GM12878 (cell line): ENCODE results near the gene RSRC1. TPM values are rescaled to one million over a fixed set of nuclear protein-coding genes. Genes with fewer than 3 reads are reported as not detected.

Experiments
- ATAC-seq: fragments of 200-7000 bp; cut with Tn5 transposase; 3 replicates; pipeline ENCODE4 v1.9.1; 2020; ENCODE audit warnings: mild to moderate bottlenecking, moderate library complexity
- BruUV-seq: library from RNA; stranded (reverse); fragments of 400-500 nt; replicated peaks from 2 replicates; lab custom pipeline; 2021; lab: Mats Ljungman, UMichigan
- CTCF ChIA-PET: fragments of 300-600 bp; sonication (Branson Sonifier 250); formaldehyde crosslinking; extraction: SDS; loops from one replicate; lab custom pipeline; 2021; ENCODE audit warnings: inconsistent platforms; lab: Yijun Ruan, JAX
- POLR2A ChIA-PET: fragments of 350-600 bp; formaldehyde crosslinking; extraction: SDS; loops from one replicate; lab custom pipeline; 2021; ENCODE audit warnings: inconsistent platforms; lab: Charles Lee
- RAD21 ChIA-PET: fragments of 300-600 bp; sonication (Branson Sonifier 250); formaldehyde crosslinking; loops from one replicate; lab custom pipeline; 2023; ENCODE audit warnings: antibody characterized with exemption; ENCODE audit not compliant: unreplicated experiment; lab: Charles Lee
- SMC1A ChIA-PET: fragments of 300-600 bp; sonication (Branson Sonifier 250); formaldehyde crosslinking; loops from one replicate; lab custom pipeline; 2023; ENCODE audit not compliant: unreplicated experiment, uncharacterized antibody; lab: Charles Lee
- DNase-seq: peaks from one replicate; pipeline ENCODE4 v3.0.0-alpha.2; 2011; ENCODE audit warnings: low read depth, low spot score
- FAIRE-seq: peaks from 3 replicates; lab custom pipeline; 2011; peaks lifted over from hg19 to GRCh38; lab: Jason Lieb, UNC
- H2AFZ ChIP-seq: 2 replicates; pipeline ENCODE4 v1.6.0; 2011; ENCODE audit warnings: low read depth, low read length, control low read depth; ENCODE audit not compliant: control insufficient read depth
- H3K27ac ChIP-seq: 2 replicates; pipeline ENCODE4 v1.5.1; 2011; ENCODE audit warnings: control low read depth; ENCODE audit not compliant: control insufficient read depth, insufficient read depth
- H3K27me3 ChIP-seq, 2 experiments: replicated peaks in 1 of 2; 2 replicates each; pipeline versions ENCODE4 v1.6.0 to v1.6.1; 2011; ENCODE audit warnings: low read length in 1 of 2; ENCODE audit not compliant: control insufficient read depth in 2 of 2, insufficient read depth in 2 of 2
- H3K36me3 ChIP-seq, 2 experiments: 2 replicates each; pipeline ENCODE4 v1.5.1; 2011; ENCODE audit warnings: low read length in 1 of 2; ENCODE audit not compliant: control insufficient read depth in 2 of 2, insufficient read depth in 2 of 2
- H3K4me1 ChIP-seq: 2 replicates; pipeline ENCODE4 v1.6.1; 2011; ENCODE audit warnings: mild to moderate bottlenecking, low read length, moderate library complexity, mixed read lengths; ENCODE audit not compliant: control insufficient read depth, insufficient read depth
- H3K4me2 ChIP-seq: 2 replicates; pipeline ENCODE4 v1.6.0; 2011; ENCODE audit warnings: control low read depth; ENCODE audit not compliant: control insufficient read depth, insufficient read depth
- H3K4me3 ChIP-seq: fragments of 200-600 bp; sonication (generic); 2 replicates; pipeline ENCODE4 v1.5.1; 2016
- H3K79me2 ChIP-seq: 2 replicates; pipeline ENCODE4 v1.6.0; 2011; ENCODE audit warnings: low read length; ENCODE audit not compliant: control insufficient read depth, insufficient read depth
- H3K9ac ChIP-seq: 2 replicates; pipeline ENCODE4 v1.8.0; 2011; ENCODE audit warnings: low read length, control low read depth, mixed read lengths; ENCODE audit not compliant: control insufficient read depth, insufficient read depth
- H3K9me3 ChIP-seq: replicated peaks from 3 replicates; pipeline ENCODE4 v1.5.1; 2011; ENCODE audit warnings: mild to moderate bottlenecking, low read length; ENCODE audit not compliant: control insufficient read depth, insufficient read depth
- H4K20me1 ChIP-seq: 2 replicates; pipeline ENCODE4 v1.6.0; 2011; ENCODE audit not compliant: control insufficient read depth, insufficient read depth
- ETV6 ChIP-seq, 2 experiments: fragments of 450-650 bp in 1 of 2; IDR thresholded peaks in 1 of 2; conservative IDR thresholded peaks in 1 of 2; 2 replicates each; pipeline ENCODE4 v1.6.1; 2014; ENCODE audit warnings: antibody characterized with exemption in 1 of 2, borderline replicate concordance in 1 of 2, low read depth in 1 of 2, mild to moderate bottlenecking in 1 of 2, moderate library complexity in 1 of 2
- MAX ChIP-seq: IDR thresholded peaks from 2 replicates; pipeline ENCODE4 v1.6.1; 2012; ENCODE audit warnings: low read depth, low read length, improper control_type of control experiment
- RCOR1 ChIP-seq: conservative IDR thresholded peaks from 2 replicates; pipeline ENCODE4 v1.6.1; 2012; ENCODE audit warnings: low read depth, low read length, improper control_type of control experiment
- SIX5 ChIP-seq: IDR thresholded peaks from 2 replicates; pipeline ENCODE4 v1.6.1; 2011; ENCODE audit warnings: mild to moderate bottlenecking, low read depth, low read length, moderate library complexity; ENCODE audit not compliant: severe bottlenecking
- ZNF384 ChIP-seq: IDR thresholded peaks from 2 replicates; pipeline ENCODE4 v1.6.1; 2012; ENCODE audit warnings: low read depth, mild to moderate bottlenecking, low read length, improper control_type of control experiment, borderline replicate concordance
- WGBS: methylation state at CpG from one replicate; pipeline ENCODE4 v1.1.6; 2016; ENCODE audit warnings: low lambda C conversion rate; ENCODE audit not compliant: insufficient replicate concordance, insufficient coverage; ENCODE audit errors: missing lambda C conversion rate; 5-methylcytosine and 5-hydroxymethylcytosine counted together
- in situ Hi-C: fragments of 300-500 bp; cut with MboI; formaldehyde crosslinking; loops from 9 replicates; pipeline ENCODE4 v1.14.3; 2018; ENCODE audit warnings: mixed read lengths
- intact Hi-C: fragments of 100-400 bp; cut with micrococcal nuclease; formaldehyde crosslinking; loops from one replicate; pipeline ENCODE4 v1.14.2; 2022; ENCODE audit not compliant: unreplicated experiment
- polyA plus RNA-seq, 11 experiments: library from polyadenylated mRNA; depleted of rRNA in 4 of 11; unstranded in 6 of 11; stranded (reverse) in 5 of 11; fragments of >200 nt; fragmentation: Nextera tagmentation in 4 of 11; fragmentation: Illumina TruSeq in 1 of 11; extraction: Ambion mirVana in 4 of 11; extraction: Trizol in 1 of 11; gene quantifications; 1 replicate in 1 of 11; 2 replicates in 10 of 11; pipeline versions ENCODE4 v1.2.1 to v1.2.3, GENCODE V29; 2011 to 2016; ENCODE audit warnings: inconsistent platforms in 2 of 11, missing spikeins in 2 of 11, low read depth in 1 of 11
- total RNA-seq, 4 experiments: library from RNA; depleted of rRNA in 3 of 4; stranded (reverse); fragments of >200 nt in 3 of 4; fragmentation: Illumina TruSeq in 1 of 4; extraction: Trizol in 1 of 4; gene quantifications; 2 replicates each; pipeline versions ENCODE4 v1.2.1 to v1.2.3, GENCODE V29; 2013 to 2021

The RSRC1 gene
- total and polyA plus RNA-seq, 10 of the 15 experiments (the other 5 are each of a cell fraction or from before 2014, with no cell fraction given), result 16.4 to 85.9 (median 42.0) TPM

- POLR2A ChIA-PET, result interaction anchor here (0.7 kb wide), 1 partner anchor 9 kb away, joined by 3 read pairs; no protein-coding TSS in a partner anchor
- H3K79me2 ChIP-seq, result no peaks in the 10 kb centered on the region
- H3K4me2 ChIP-seq, result no peak overlapping the region
- no peak for TF ChIP-seq SIX5
- CTCF ChIA-PET, result interaction anchor here (1.1 to 1.3 kb wide), 2 partner anchors 9 to 29 kb away, joined by 3 to 4 read pairs; no protein-coding TSS in a partner anchor
- in situ Hi-C loops, result no loop called here
- no peak for DNase-seq
- H2AFZ ChIP-seq, result no peak overlapping the region
- H3K4me3 ChIP-seq, result no peak overlapping the region
- H3K27me3 ChIP-seq, result no peaks in the 10 kb centered on the region; a peak in 1 of 4 replicates
- SMC1A ChIA-PET, result no interaction called here
- intact Hi-C loops, result no loop called here
- no peaks in the 10 kb centered on the region for H4K20me1 ChIP-seq
- H3K36me3 ChIP-seq, result no peaks in the 10 kb centered on the region
- 100% methylated on average over 1 of the region's 1 CpG for WGBS
- H3K9me3 ChIP-seq, result no peaks in the 10 kb centered on the region; the same call in 2 of the 3 replicates
- ATAC-seq, result no peak
- no peaks in the 10 kb centered on the region for H3K4me1 ChIP-seq
- FAIRE-seq, result no peak
- no peak overlapping the region for H3K9ac ChIP-seq
- BruUV-seq, result no TSS peak
- RAD21 ChIA-PET, result no interaction called here
- H3K27ac ChIP-seq, result no peak overlapping the region
Measured at GRCh38 chr3:158560979-158561378, 451.1 kb downstream of the RSRC1 start.

GRCh38 chr3:158562674-158563073 lies 452.8 kb downstream of the RSRC1 start:
- no peaks in the 10 kb centered on the region for H4K20me1 ChIP-seq
- H3K79me2 ChIP-seq, result no peaks in the 10 kb centered on the region
- CTCF ChIA-PET, result no interaction called here
- no peak for DNase-seq
- intact Hi-C loops (no loop called here), in situ Hi-C loops (no loop called here)
- no peak overlapping the region for H3K27ac ChIP-seq
- no peak overlapping the region for H3K4me3 ChIP-seq
- 54% methylated on average over 5 of the region's 5 CpGs for WGBS
- no peaks in the 10 kb centered on the region for H3K4me1 ChIP-seq
- TF ChIP-seq RCOR1, result no peak
- TF ChIP-seq MAX, result no peak
- no peak for TF ChIP-seq ZNF384
- no peak for TF ChIP-seq ETV6 (conservative IDR thresholded peaks at IDR 0.05 in 1 of 2, IDR thresholded peaks at IDR 0.05 in 1 of 2; ENCODE audit: borderline replicate concordance in 1 of 2, low read depth in 1 of 2)
- TF ChIP-seq, all 136 proteins: peak for 0
- SMC1A ChIA-PET, result interaction anchor here (1.1 kb wide), 1 partner anchor 554 kb away, joined by 3 read pairs; no protein-coding TSS in a partner anchor
- Histone ChIP-seq H3K36me3 (no peaks in the 10 kb centered on the region), H3K9me3 (no peaks in the 10 kb centered on the region; the same call in 2 of the 3 replicates), H3K9ac (no peak overlapping the region), H2AFZ (no peak overlapping the region), H3K4me2 (no peak overlapping the region), H3K27me3 (no peaks in the 10 kb centered on the region; a peak in 1 of 4 replicates)
- ATAC-seq (no peak), FAIRE-seq (no peak)
- RAD21 ChIA-PET, result no interaction called here
- POLR2A ChIA-PET, result no interaction called here
- no TSS peak for BruUV-seq
